Measurements from ENCODE around the gene RAD51D.

GRCh38 chr17:35050170-35050569, 69.5 kb downstream of the RAD51D start:
- TF ChIP-seq POLR2AphosphoS5 (IDR thresholded peaks at IDR 0.05; ENCODE audit: low read depth, low read length) (no peak), POLR2A (IDR thresholded peaks at IDR 0.05; ENCODE audit: low read depth, low read length) (no peak)
